Liver (tissue), 9 donors: ENCODE measurements around the gene HLCS. TPM values are rescaled to one million over a fixed set of nuclear protein-coding genes. Genes with fewer than 3 reads are reported as not detected.

Experiments
- DNase-seq: peaks from one replicate; pipeline ENCODE4 v3.0.0-alpha.2; 2017; ENCODE audit warnings: low spot score
- H3K27ac ChIP-seq, 2 donors: one replicate each; pipeline ENCODE4 v1.7.0; 2013; ENCODE audit warnings: inconsistent platforms in 2 of 2, low read length in 2 of 2, control low read depth in 1 of 2, low read depth in 1 of 2, mild to moderate bottlenecking in 1 of 2
- H3K27me3 ChIP-seq, 4 donors: one replicate each; pipeline versions ENCODE4 v1.6.1 to v1.7.0; 2013; ENCODE audit warnings: low read length in 3 of 4, inconsistent platforms in 1 of 4, mild to moderate bottlenecking in 1 of 4, moderate library complexity in 1 of 4; ENCODE audit not compliant: control insufficient read depth in 4 of 4, insufficient read depth in 4 of 4
- H3K36me3 ChIP-seq, 4 donors: one replicate each; pipeline versions ENCODE4 v1.6.1 to v1.7.0; 2013; ENCODE audit warnings: low read length in 3 of 4, mild to moderate bottlenecking in 3 of 4, low read depth in 1 of 4, moderate library complexity in 1 of 4; ENCODE audit not compliant: control insufficient read depth in 4 of 4, insufficient read depth in 3 of 4
- H3K4me1 ChIP-seq, 4 donors: one replicate each; pipeline versions ENCODE4 v1.6.1 to v1.7.0; 2013; ENCODE audit warnings: low read length in 3 of 4, mild to moderate bottlenecking in 3 of 4, moderate library complexity in 1 of 4; ENCODE audit not compliant: control insufficient read depth in 4 of 4, insufficient read depth in 4 of 4
- H3K4me3 ChIP-seq, 3 donors: one replicate each; pipeline versions ENCODE4 v1.6.1 to v1.7.0; 2013; ENCODE audit warnings: low read length in 3 of 3, control low read depth in 1 of 3, low read depth in 1 of 3, mild to moderate bottlenecking in 1 of 3
- H3K9ac ChIP-seq, 2 donors: one replicate each; pipeline ENCODE4 v1.7.0; 2013; ENCODE audit warnings: low read length in 2 of 2, mild to moderate bottlenecking in 2 of 2, moderate library complexity in 2 of 2, control low read depth in 1 of 2, low read depth in 1 of 2
- H3K9me3 ChIP-seq, 4 donors: one replicate each; pipeline versions ENCODE4 v1.6.1 to v1.7.0; 2013; ENCODE audit warnings: low read length in 3 of 4; ENCODE audit not compliant: control insufficient read depth in 4 of 4
- EGR1 ChIP-seq, 2 donors: IDR thresholded peaks; 2 replicates each; pipeline ENCODE4 v1.6.1; 2016 to 2018; ENCODE audit warnings: antibody characterized with exemption in 2 of 2, low read depth in 2 of 2
- FOXA1 ChIP-seq: IDR thresholded peaks from 2 replicates; pipeline ENCODE4 v1.6.1; 2016; ENCODE audit warnings: antibody characterized with exemption
- FOXA2 ChIP-seq: IDR thresholded peaks from 2 replicates; pipeline ENCODE4 v1.6.1; 2016; ENCODE audit warnings: antibody characterized with exemption
- GABPA ChIP-seq, 2 donors: IDR thresholded peaks in 1 of 2; conservative IDR thresholded peaks in 1 of 2; 2 replicates each; pipeline ENCODE4 v1.6.1; 2016; ENCODE audit warnings: antibody characterized with exemption in 2 of 2, mild to moderate bottlenecking in 1 of 2, moderate library complexity in 1 of 2
- HNF4A ChIP-seq, 2 donors: conservative IDR thresholded peaks; 2 replicates each; pipeline ENCODE4 v1.6.1; 2016; ENCODE audit warnings: antibody characterized with exemption in 2 of 2, mild to moderate bottlenecking in 2 of 2
- HNF4G ChIP-seq: IDR thresholded peaks from 2 replicates; pipeline ENCODE4 v1.6.1; 2016; ENCODE audit warnings: antibody characterized with exemption
- JUND ChIP-seq, 2 donors: IDR thresholded peaks; 2 replicates each; pipeline ENCODE4 v1.6.1; 2016; ENCODE audit warnings: antibody characterized with exemption in 2 of 2
- NR2F2 ChIP-seq: IDR thresholded peaks from 2 replicates; pipeline ENCODE4 v1.6.1; 2016; ENCODE audit warnings: antibody characterized with exemption
- RXRA ChIP-seq, 2 donors: IDR thresholded peaks; 2 replicates each; pipeline ENCODE4 v1.6.1; 2017 to 2018; ENCODE audit warnings: antibody characterized with exemption in 2 of 2, mild to moderate bottlenecking in 1 of 2
- SP1 ChIP-seq: IDR thresholded peaks from 2 replicates; pipeline ENCODE4 v1.6.1; 2018; ENCODE audit warnings: antibody characterized with exemption, mild to moderate bottlenecking
- TAF1 ChIP-seq: conservative IDR thresholded peaks from 2 replicates; pipeline ENCODE4 v1.6.1; 2016; ENCODE audit warnings: antibody characterized with exemption, mild to moderate bottlenecking
- YY1 ChIP-seq: IDR thresholded peaks from 2 replicates; pipeline ENCODE4 v1.6.1; 2016; ENCODE audit warnings: antibody characterized with exemption, mild to moderate bottlenecking
- WGBS: extraction: QIAGEN DNeasy Blood & Tissue Kit; methylation state at CpG from one replicate; pipeline ENCODE4 v1.1.7; 2013; 5-methylcytosine and 5-hydroxymethylcytosine counted together
- polyA plus RNA-seq, 2 donors: library from polyadenylated mRNA; stranded (reverse) in 1 of 2; unstranded in 1 of 2; fragments of 200-250 nt in 1 of 2; fragments of >200 nt in 1 of 2; fragmentation: Nextera tagmentation in 1 of 2; extraction: Ambion mirVana in 1 of 2; gene quantifications; one replicate each; pipeline versions ENCODE4 v1.2.1 to v1.2.3, GENCODE V29; 2013 to 2015
- total RNA-seq, 2 donors: library from RNA; depleted of rRNA; stranded (reverse); fragments of >200 nt; gene quantifications; one replicate each; pipeline ENCODE4 v1.2.3, GENCODE V29; 2014
- TF ChIP-seq, protein P1 (sequence below): IDR thresholded peaks from 2 replicates; pipeline ENCODE4 v1.6.1; 2016; ENCODE audit warnings: antibody characterized with exemption
- TF ChIP-seq, protein P2 (sequence below): IDR thresholded peaks from 2 replicates; pipeline ENCODE4 v1.6.1; 2016; ENCODE audit warnings: antibody characterized with exemption
- TF ChIP-seq, protein P3 (sequence below): IDR thresholded peaks from 2 replicates; pipeline ENCODE4 v1.6.1; 2016; ENCODE audit warnings: antibody characterized with exemption
- TF ChIP-seq, protein P4 (sequence below): IDR thresholded peaks from 2 replicates; pipeline ENCODE4 v1.6.1; 2016; ENCODE audit warnings: antibody characterized with exemption, mild to moderate bottlenecking
- TF ChIP-seq, protein P5 (sequence below): fragments of 150-350 bp; IDR thresholded peaks from 2 replicates; pipeline ENCODE4 v1.5.1; 2017; ENCODE audit warnings: improper control_type of control experiment, low read depth, low read length; ENCODE audit not compliant: missing input control
- donor health status: healthy.
- donor health status: healthy.
- donor health status: healthy.
- donor health status: healthy.
- donor health status: healthy.

The HLCS gene
- total and polyA plus RNA-seq, 4 donors = 6.6 to 22.5 (median 8.3) TPM

DNA sequence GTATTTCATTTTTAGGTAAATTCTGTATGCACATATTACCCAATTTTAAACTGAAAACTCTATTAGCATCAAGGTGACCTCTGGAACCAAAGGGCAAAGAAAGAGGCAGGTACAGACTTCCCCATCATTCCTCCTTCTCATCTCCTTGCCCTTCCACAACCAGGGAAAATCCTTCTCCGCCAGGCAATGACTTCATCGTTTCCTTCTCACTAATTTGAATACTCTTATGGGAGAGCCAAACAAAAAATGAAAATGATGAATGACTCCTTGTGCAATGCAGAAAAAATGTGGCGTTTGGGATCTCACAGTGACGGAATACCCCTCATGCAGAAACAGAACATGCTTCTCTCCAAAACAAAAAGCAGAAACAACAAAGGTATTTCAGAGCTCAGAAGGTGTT is 83.7 kb downstream of the HLCS start:
- DNase-seq = no peak

DNA sequence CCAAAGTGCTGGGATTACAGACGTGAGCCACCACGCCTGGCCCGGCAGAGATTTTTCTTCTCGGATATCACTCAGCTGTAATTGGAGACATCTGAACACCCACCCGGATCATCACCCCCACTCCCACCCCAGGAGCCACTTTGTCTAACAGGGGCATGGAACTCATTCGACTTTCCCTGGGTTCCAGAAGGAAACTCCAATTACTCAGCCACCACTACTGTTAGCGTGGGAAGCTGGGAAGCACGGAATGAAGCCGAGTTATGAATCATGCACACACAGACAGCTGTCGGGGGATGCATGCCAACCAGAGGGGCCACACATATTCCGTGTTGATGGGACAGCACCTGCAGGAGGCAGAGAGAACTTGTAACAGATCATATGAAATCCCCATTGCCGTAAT is 85.2 kb downstream of the HLCS start:
- Histone ChIP-seq H3K9me3 (peaks cover 0 to 3% (median 2%) of the 10 kb centered on the region in 4 donors), H3K27me3 (no peaks in the 10 kb centered on the region), H3K4me1 (no peaks in the 10 kb centered on the region), H3K27ac (no peak overlapping the region), H3K36me3 (peaks cover 0 to 4% (median 0%) of the 10 kb centered on the region in 4 donors), H3K4me3 (no peak overlapping the region), H3K9ac (no peak overlapping the region)
- WGBS = 96% methylated on average over 12 of the region's 12 CpGs
- DNase-seq = no peak
- TF ChIP-seq, protein P1, sequence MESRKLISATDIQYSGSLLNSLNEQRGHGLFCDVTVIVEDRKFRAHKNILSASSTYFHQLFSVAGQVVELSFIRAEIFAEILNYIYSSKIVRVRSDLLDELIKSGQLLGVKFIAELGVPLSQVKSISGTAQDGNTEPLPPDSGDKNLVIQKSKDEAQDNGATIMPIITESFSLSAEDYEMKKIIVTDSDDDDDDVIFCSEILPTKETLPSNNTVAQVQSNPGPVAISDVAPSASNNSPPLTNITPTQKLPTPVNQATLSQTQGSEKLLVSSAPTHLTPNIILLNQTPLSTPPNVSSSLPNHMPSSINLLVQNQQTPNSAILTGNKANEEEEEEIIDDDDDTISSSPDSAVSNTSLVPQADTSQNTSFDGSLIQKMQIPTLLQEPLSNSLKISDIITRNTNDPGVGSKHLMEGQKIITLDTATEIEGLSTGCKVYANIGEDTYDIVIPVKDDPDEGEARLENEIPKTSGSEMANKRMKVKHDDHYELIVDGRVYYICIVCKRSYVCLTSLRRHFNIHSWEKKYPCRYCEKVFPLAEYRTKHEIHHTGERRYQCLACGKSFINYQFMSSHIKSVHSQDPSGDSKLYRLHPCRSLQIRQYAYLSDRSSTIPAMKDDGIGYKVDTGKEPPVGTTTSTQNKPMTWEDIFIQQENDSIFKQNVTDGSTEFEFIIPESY = no peak
- TF ChIP-seq GABPA (IDR thresholded peaks at IDR 0.05 in 1 of 2, conservative IDR thresholded peaks at IDR 0.05 in 1 of 2) (no peak), RXRA (IDR thresholded peaks at IDR 0.05) (no peak), YY1 (no peak), HNF4A (conservative IDR thresholded peaks at IDR 0.05) (no peak), TAF1 (no peak), FOXA1 (no peak), SP1 (no peak), HNF4G (no peak)
- TF ChIP-seq, protein P2, sequence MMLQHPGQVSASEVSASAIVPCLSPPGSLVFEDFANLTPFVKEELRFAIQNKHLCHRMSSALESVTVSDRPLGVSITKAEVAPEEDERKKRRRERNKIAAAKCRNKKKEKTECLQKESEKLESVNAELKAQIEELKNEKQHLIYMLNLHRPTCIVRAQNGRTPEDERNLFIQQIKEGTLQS = no peak
- TF ChIP-seq, protein P3, sequence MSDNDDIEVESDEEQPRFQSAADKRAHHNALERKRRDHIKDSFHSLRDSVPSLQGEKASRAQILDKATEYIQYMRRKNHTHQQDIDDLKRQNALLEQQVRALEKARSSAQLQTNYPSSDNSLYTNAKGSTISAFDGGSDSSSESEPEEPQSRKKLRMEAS = no peak

More for the DNA sequence above, 83.7 kb downstream of the HLCS start:
- peaks cover 0 to 3% (median 1%) of the 10 kb centered on the region in 4 donors for H3K9me3 ChIP-seq
- H3K4me3 ChIP-seq = no peak overlapping the region
- H3K27ac ChIP-seq = no peak overlapping the region
- 96% methylated on average over 4 of the region's 4 CpGs for WGBS
- peaks cover 0 to 4% (median 0%) of the 10 kb centered on the region in 4 donors for H3K36me3 ChIP-seq
- no peak overlapping the region for H3K9ac ChIP-seq
- no peaks in the 10 kb centered on the region for H3K27me3 ChIP-seq
- H3K4me1 ChIP-seq = no peaks in the 10 kb centered on the region
- no peak for TF ChIP-seq HNF4G
- TF ChIP-seq FOXA2 = no peak
- TF ChIP-seq, protein P1 = no peak
- no peak for TF ChIP-seq NR2F2
- no peak for TF ChIP-seq JUND (IDR thresholded peaks at IDR 0.05)
- TF ChIP-seq SP1 = no peak
- TF ChIP-seq FOXA1 = no peak
- TF ChIP-seq, protein P4, sequence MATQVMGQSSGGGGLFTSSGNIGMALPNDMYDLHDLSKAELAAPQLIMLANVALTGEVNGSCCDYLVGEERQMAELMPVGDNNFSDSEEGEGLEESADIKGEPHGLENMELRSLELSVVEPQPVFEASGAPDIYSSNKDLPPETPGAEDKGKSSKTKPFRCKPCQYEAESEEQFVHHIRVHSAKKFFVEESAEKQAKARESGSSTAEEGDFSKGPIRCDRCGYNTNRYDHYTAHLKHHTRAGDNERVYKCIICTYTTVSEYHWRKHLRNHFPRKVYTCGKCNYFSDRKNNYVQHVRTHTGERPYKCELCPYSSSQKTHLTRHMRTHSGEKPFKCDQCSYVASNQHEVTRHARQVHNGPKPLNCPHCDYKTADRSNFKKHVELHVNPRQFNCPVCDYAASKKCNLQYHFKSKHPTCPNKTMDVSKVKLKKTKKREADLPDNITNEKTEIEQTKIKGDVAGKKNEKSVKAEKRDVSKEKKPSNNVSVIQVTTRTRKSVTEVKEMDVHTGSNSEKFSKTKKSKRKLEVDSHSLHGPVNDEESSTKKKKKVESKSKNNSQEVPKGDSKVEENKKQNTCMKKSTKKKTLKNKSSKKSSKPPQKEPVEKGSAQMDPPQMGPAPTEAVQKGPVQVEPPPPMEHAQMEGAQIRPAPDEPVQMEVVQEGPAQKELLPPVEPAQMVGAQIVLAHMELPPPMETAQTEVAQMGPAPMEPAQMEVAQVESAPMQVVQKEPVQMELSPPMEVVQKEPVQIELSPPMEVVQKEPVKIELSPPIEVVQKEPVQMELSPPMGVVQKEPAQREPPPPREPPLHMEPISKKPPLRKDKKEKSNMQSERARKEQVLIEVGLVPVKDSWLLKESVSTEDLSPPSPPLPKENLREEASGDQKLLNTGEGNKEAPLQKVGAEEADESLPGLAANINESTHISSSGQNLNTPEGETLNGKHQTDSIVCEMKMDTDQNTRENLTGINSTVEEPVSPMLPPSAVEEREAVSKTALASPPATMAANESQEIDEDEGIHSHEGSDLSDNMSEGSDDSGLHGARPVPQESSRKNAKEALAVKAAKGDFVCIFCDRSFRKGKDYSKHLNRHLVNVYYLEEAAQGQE = no peak
- TF ChIP-seq, protein P5, sequence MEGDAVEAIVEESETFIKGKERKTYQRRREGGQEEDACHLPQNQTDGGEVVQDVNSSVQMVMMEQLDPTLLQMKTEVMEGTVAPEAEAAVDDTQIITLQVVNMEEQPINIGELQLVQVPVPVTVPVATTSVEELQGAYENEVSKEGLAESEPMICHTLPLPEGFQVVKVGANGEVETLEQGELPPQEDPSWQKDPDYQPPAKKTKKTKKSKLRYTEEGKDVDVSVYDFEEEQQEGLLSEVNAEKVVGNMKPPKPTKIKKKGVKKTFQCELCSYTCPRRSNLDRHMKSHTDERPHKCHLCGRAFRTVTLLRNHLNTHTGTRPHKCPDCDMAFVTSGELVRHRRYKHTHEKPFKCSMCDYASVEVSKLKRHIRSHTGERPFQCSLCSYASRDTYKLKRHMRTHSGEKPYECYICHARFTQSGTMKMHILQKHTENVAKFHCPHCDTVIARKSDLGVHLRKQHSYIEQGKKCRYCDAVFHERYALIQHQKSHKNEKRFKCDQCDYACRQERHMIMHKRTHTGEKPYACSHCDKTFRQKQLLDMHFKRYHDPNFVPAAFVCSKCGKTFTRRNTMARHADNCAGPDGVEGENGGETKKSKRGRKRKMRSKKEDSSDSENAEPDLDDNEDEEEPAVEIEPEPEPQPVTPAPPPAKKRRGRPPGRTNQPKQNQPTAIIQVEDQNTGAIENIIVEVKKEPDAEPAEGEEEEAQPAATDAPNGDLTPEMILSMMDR = no peak
- TF ChIP-seq RXRA (IDR thresholded peaks at IDR 0.05) = no peak
- TF ChIP-seq, protein P2 = no peak
- no peak for TF ChIP-seq TAF1
- TF ChIP-seq GABPA (IDR thresholded peaks at IDR 0.05 in 1 of 2, conservative IDR thresholded peaks at IDR 0.05 in 1 of 2) = no peak
- TF ChIP-seq HNF4A (conservative IDR thresholded peaks at IDR 0.05) = no peak
- TF ChIP-seq YY1 = no peak
- TF ChIP-seq EGR1 (IDR thresholded peaks at IDR 0.05; ENCODE audit: low read depth in 2 of 2) = no peak
